Breast epithelium (tissue), 4 donors: Measurements from ENCODE around the gene TNFSF11. TPM values are rescaled to one million over a fixed set of nuclear protein-coding genes. Genes with fewer than 3 reads are reported as not detected.

Experiments used
- DNase-seq, 2 donors: peaks; one replicate each; pipeline ENCODE4 v3.0.0-alpha.2; 2019; ENCODE audit warnings: low spot score in 2 of 2
- H3K27ac ChIP-seq, 2 donors: fragments of 200-600 bp; sonication (generic) in 1 of 2; one replicate each; pipeline ENCODE4 v1.5.1; 2016 to 2019; ENCODE audit warnings: mild to moderate bottlenecking in 1 of 2
- H3K27me3 ChIP-seq, 2 donors: fragments of 200-600 bp; sonication (generic) in 1 of 2; one replicate each; pipeline versions ENCODE4 v1.5.1 to v1.6.0; 2017 to 2019; ENCODE audit warnings: control low read depth in 1 of 2, mild to moderate bottlenecking in 1 of 2
- H3K36me3 ChIP-seq: fragments of 200-600 bp; one replicate; pipeline ENCODE4 v1.5.1; 2019
- H3K4me1 ChIP-seq, 2 donors: fragments of 200-600 bp; sonication (generic); one replicate each; pipeline ENCODE4 v1.5.1; 2016 to 2019; ENCODE audit warnings: control low read depth in 1 of 2
- H3K4me3 ChIP-seq, 3 donors: fragments of 200-600 bp; sonication (generic); 1 replicate in 2 of 3; 2 replicates in 1 of 3; pipeline ENCODE4 v1.5.1; 2016 to 2019; ENCODE audit warnings: mild to moderate bottlenecking in 3 of 3, moderate library complexity in 2 of 3
- H3K9me3 ChIP-seq, 2 donors: fragments of 200-600 bp; sonication (generic) in 1 of 2; one replicate each; pipeline ENCODE4 v1.5.1; 2016 to 2019; ENCODE audit warnings: control low read depth in 1 of 2
- CTCF ChIP-seq, 3 donors: fragments of 450-650 bp; IDR thresholded peaks; one replicate each; pipeline ENCODE4 v1.5.1; 2016 to 2017; ENCODE audit warnings: antibody characterized with exemption in 3 of 3, mild to moderate bottlenecking in 3 of 3, moderate library complexity in 3 of 3
- POLR2A ChIP-seq: fragments of 450-650 bp; IDR thresholded peaks from one replicate; pipeline ENCODE4 v1.6.1; 2016; ENCODE audit warnings: antibody characterized with exemption, mild to moderate bottlenecking, moderate library complexity
- POLR2AphosphoS5 ChIP-seq, 3 donors: sonication (generic); formaldehyde crosslinking; IDR thresholded peaks; one replicate each; pipeline ENCODE4 v1.6.1; 2017; ENCODE audit warnings: antibody characterized with exemption in 3 of 3
- intact Hi-C: fragments of 100-400 bp; cut with DNase I; formaldehyde crosslinking; loops from one replicate; pipeline ENCODE4 v1.15.1; 2023; ENCODE audit warnings: low total_unique reads
- total RNA-seq, 3 donors: library from RNA; depleted of rRNA; stranded (reverse); fragments of >200 nt; gene quantifications; one replicate each; pipeline ENCODE4 v1.1.0, GENCODE V29; 2016

The TNFSF11 gene
- total RNA-seq, 3 donors from 2014 or later = 0.98 to 1.9 TPM; not detected in 1

- no peak for DNase-seq
- H3K4me3 ChIP-seq = no peak overlapping the region
- intact Hi-C loops = no loop called here
- TF ChIP-seq CTCF (IDR thresholded peaks at IDR 0.05) (no peak), POLR2AphosphoS5 (IDR thresholded peaks at IDR 0.05) (no peak), POLR2A (no peak)
- no peaks in the 10 kb centered on the region for H3K9me3 ChIP-seq
- no peak overlapping the region for H3K27ac ChIP-seq
- no peaks in the 10 kb centered on the region for H3K27me3 ChIP-seq
- no peaks in the 10 kb centered on the region for H3K4me1 ChIP-seq
- no peaks in the 10 kb centered on the region for H3K36me3 ChIP-seq
Measured at GRCh38 chr13:42652642-42653415, 78.9 kb downstream of the TNFSF11 start.

- Histone ChIP-seq H3K4me1 (no peaks in the 10 kb centered on the region), H3K27ac (no peak overlapping the region), H3K36me3 (no peaks in the 10 kb centered on the region), H3K27me3 (no peaks in the 10 kb centered on the region), H3K4me3 (no peak overlapping the region), H3K9me3 (no peaks in the 10 kb centered on the region)
- no peak for DNase-seq
- no peak for TF ChIP-seq POLR2AphosphoS5 (IDR thresholded peaks at IDR 0.05)
- TF ChIP-seq POLR2A = no peak
- TF ChIP-seq CTCF (IDR thresholded peaks at IDR 0.05) = no peak
- intact Hi-C loops = no loop called here
Measured at GRCh38 chr13:42653679-42654078, 79.7 kb downstream of the TNFSF11 start.

GRCh38 chr13:42654212-42654611 is 80.3 kb downstream of the TNFSF11 start:
- no peak for DNase-seq
- Histone ChIP-seq H3K27ac (no peak overlapping the region), H3K27me3 (no peaks in the 10 kb centered on the region), H3K4me3 (no peak overlapping the region), H3K9me3 (no peaks in the 10 kb centered on the region), H3K36me3 (no peaks in the 10 kb centered on the region), H3K4me1 (no peaks in the 10 kb centered on the region)
- intact Hi-C loops = no loop called here
- TF ChIP-seq POLR2A (no peak), CTCF (IDR thresholded peaks at IDR 0.05) (no peak), POLR2AphosphoS5 (IDR thresholded peaks at IDR 0.05) (no peak)

- TF ChIP-seq CTCF (IDR thresholded peaks at IDR 0.05) (no peak), POLR2AphosphoS5 (IDR thresholded peaks at IDR 0.05) (no peak), POLR2A (no peak)
- intact Hi-C loops = no loop called here
Measured at GRCh38 chr13:42654722-42655121, 80.8 kb downstream of the TNFSF11 start.

GRCh38 chr13:42656161-42656560 is 82.2 kb downstream of the TNFSF11 start:
- Histone ChIP-seq H3K27ac (no peak overlapping the region), H3K36me3 (no peaks in the 10 kb centered on the region), H3K27me3 (no peaks in the 10 kb centered on the region), H3K9me3 (no peaks in the 10 kb centered on the region), H3K4me3 (no peak overlapping the region), H3K4me1 (no peaks in the 10 kb centered on the region)
- no peak for DNase-seq
- intact Hi-C loops = no loop called here
- no peak for TF ChIP-seq POLR2AphosphoS5 (IDR thresholded peaks at IDR 0.05)
- TF ChIP-seq CTCF (IDR thresholded peaks at IDR 0.05) = no peak
- no peak for TF ChIP-seq POLR2A

More at GRCh38 chr13:42654722-42655121, 80.8 kb downstream of the TNFSF11 start:
- no peaks in the 10 kb centered on the region for H3K9me3 ChIP-seq
- no peaks in the 10 kb centered on the region for H3K27me3 ChIP-seq
- no peak overlapping the region for H3K4me3 ChIP-seq
- H3K4me1 ChIP-seq = no peaks in the 10 kb centered on the region
- no peaks in the 10 kb centered on the region for H3K36me3 ChIP-seq
- no peak for DNase-seq
- no peak overlapping the region for H3K27ac ChIP-seq
